ENCODE data around the gene TMEM255B.

DNA sequence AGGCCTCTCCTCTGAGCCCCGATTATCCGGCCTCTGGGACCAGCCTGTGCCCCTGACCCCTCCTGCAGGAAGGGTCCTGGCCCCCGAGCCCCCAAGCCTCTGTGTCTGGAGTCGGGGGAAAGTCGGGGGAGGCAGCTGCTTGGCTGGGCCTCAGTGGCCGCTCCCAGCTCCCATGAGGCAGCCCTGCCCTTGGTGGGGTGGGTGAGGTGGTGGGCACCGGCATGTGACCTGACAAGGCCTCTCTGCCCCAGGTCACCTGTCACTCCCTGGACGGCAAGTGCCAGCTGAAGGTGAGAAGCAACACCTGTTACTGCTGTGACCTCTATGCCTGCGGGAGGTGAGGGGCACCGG is 41.5 kb downstream of the TMEM255B start:
- TF ChIP-seq CTCF (conservative IDR thresholded peaks at IDR 0.05) (no peak), EZH2 (IDR thresholded peaks at IDR 0.05; ENCODE audit: low read depth) (no peak)
